ENCODE data around the gene MEAF6. TPM values are rescaled to one million over a fixed set of nuclear protein-coding genes. Genes with fewer than 3 reads are reported as not detected.
"Not testable (repeated sequence)": the region's sequence is repeated elsewhere in the genome, so short reads cannot be mapped to it uniquely, and the experiment has no call there.

The MEAF6 gene
- total RNA-seq, 1 donor from 2014 or later, result 83.1 TPM

DNA sequence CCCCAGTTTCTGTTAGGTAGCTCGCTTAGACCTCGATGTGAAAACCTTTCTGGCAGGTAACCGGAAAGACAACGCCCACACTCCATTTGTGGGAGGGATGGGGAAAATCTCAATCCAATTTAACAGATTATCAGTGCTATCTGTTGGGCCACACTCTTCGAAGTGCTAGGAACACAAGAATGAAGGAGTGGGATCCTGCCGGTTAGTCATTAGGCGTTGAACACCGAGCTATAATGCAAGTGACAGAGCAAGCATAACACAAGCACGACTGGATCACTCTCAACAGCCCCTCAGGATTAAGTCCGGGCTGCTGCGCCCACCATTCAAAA is 39.0 kb upstream of the MEAF6 start:
- no peaks in the 10 kb centered on the region for H3K27me3 Mint-ChIP-seq
- peak overlapping the region; percentile 96 for H3K4me3 Mint-ChIP-seq (ENCODE audit: low read depth)
- H3K4me1 Mint-ChIP-seq (ENCODE audit: low read depth), result peaks cover 32% of the 10 kb centered on the region
- peaks cover 5% of the 10 kb centered on the region for H3K36me3 Mint-ChIP-seq (ENCODE audit: insufficient read depth)
- H3K27ac Mint-ChIP-seq, result peak overlapping the region; percentile 97
- TF ChIP-seq, protein P1, sequence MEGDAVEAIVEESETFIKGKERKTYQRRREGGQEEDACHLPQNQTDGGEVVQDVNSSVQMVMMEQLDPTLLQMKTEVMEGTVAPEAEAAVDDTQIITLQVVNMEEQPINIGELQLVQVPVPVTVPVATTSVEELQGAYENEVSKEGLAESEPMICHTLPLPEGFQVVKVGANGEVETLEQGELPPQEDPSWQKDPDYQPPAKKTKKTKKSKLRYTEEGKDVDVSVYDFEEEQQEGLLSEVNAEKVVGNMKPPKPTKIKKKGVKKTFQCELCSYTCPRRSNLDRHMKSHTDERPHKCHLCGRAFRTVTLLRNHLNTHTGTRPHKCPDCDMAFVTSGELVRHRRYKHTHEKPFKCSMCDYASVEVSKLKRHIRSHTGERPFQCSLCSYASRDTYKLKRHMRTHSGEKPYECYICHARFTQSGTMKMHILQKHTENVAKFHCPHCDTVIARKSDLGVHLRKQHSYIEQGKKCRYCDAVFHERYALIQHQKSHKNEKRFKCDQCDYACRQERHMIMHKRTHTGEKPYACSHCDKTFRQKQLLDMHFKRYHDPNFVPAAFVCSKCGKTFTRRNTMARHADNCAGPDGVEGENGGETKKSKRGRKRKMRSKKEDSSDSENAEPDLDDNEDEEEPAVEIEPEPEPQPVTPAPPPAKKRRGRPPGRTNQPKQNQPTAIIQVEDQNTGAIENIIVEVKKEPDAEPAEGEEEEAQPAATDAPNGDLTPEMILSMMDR (IDR thresholded peaks at IDR 0.05; ENCODE audit: unreplicated experiment), result no peak
- no peak for DNase-seq (ENCODE audit: low spot score, unreplicated experiment)
- H3K9me3 Mint-ChIP-seq (ENCODE audit: low read depth), result no peaks in the 10 kb centered on the region

DNA sequence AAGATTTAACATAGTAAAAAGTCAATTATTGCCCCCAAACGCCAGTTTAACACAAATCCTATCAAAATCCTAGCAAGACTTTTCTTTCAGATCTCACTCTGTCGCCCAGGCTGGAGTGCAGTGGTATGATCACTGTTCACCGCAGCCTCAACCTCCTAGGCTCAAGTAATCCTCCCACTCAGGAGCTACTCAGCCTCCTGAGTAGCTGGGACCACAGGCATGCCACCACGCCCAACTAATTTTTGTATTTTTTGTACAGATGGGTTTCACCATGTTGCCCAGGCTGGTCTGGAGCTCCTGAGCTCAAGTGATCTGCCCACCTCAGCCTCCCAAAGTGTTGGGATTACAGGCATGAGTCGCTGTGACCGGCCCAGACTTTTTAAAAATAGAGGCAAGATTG is 34.8 kb upstream of the MEAF6 start:
- Mint-ChIP-seq H3K9me3 (ENCODE audit: low read depth) (no peaks in the 10 kb centered on the region), H3K27ac (no peak overlapping the region), H3K4me3 (ENCODE audit: low read depth) (no peak overlapping the region), H3K4me1 (ENCODE audit: low read depth) (peaks cover 14% of the 10 kb centered on the region), H3K36me3 (ENCODE audit: insufficient read depth) (peaks cover 18% of the 10 kb centered on the region), H3K27me3 (no peaks in the 10 kb centered on the region)
- no peak for DNase-seq (ENCODE audit: low spot score, unreplicated experiment)
- TF ChIP-seq, protein P1 (IDR thresholded peaks at IDR 0.05; ENCODE audit: unreplicated experiment), result no peak

DNA sequence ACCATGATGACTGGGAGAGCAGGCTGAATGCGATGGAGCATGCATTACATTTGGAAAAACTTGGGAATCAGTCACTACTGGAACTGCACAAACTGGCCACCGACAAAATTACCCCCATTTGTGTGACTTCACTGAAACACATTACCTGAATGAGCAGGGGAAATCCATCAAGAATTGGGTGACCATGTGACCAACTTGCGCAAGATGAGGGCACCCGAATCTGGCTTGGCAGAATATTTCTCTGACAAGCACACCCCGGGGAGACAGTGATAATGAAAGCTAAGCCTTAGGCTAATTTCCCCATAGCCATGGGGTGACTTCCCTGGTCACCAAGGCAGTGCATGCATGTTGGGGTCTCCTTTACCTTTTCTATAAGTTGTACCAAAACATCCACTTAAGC is 30.5 kb upstream of the MEAF6 start:
- TF ChIP-seq, protein P1 (IDR thresholded peaks at IDR 0.05; ENCODE audit: unreplicated experiment), result no peak
- H3K4me3 Mint-ChIP-seq (ENCODE audit: low read depth), result no peak overlapping the region
- H3K27ac Mint-ChIP-seq, result no peak overlapping the region
- H3K9me3 Mint-ChIP-seq (ENCODE audit: low read depth), result no peaks in the 10 kb centered on the region
- DNase-seq (ENCODE audit: low spot score, unreplicated experiment), result no peak
- H3K4me1 Mint-ChIP-seq (ENCODE audit: low read depth), result no peaks in the 10 kb centered on the region
- no peaks in the 10 kb centered on the region for H3K27me3 Mint-ChIP-seq
- H3K36me3 Mint-ChIP-seq (ENCODE audit: insufficient read depth), result peaks cover 24% of the 10 kb centered on the region

DNA sequence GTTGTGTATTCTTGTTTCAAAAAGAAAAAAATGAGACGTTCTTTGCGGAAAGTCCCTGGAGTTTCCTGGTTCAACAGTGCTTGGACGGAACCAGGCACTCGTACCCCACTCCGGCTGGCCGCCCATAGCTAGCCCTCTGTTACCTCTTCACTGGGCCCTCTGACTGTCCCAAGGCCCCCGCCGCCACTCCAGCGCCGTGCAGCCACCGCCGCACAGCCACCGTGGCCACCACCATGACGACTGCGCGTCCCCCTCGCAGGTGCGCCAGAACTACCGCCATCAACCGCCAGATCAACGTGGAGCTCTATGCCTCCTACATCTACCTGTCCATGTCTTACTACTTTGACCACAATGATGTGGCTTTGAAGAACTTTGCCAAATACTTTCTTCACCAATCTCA is 30.0 kb upstream of the MEAF6 start:
- DNase-seq (ENCODE audit: low spot score, unreplicated experiment), result no peak
- Mint-ChIP-seq H3K4me1 (ENCODE audit: low read depth) (no peaks in the 10 kb centered on the region), H3K27me3 (no peaks in the 10 kb centered on the region), H3K27ac (no peak overlapping the region), H3K4me3 (ENCODE audit: low read depth) (no peak overlapping the region), H3K9me3 (ENCODE audit: low read depth) (no peaks in the 10 kb centered on the region), H3K36me3 (ENCODE audit: insufficient read depth) (peaks cover 25% of the 10 kb centered on the region)
- TF ChIP-seq, protein P1 (IDR thresholded peaks at IDR 0.05; ENCODE audit: unreplicated experiment), result no peak

DNA sequence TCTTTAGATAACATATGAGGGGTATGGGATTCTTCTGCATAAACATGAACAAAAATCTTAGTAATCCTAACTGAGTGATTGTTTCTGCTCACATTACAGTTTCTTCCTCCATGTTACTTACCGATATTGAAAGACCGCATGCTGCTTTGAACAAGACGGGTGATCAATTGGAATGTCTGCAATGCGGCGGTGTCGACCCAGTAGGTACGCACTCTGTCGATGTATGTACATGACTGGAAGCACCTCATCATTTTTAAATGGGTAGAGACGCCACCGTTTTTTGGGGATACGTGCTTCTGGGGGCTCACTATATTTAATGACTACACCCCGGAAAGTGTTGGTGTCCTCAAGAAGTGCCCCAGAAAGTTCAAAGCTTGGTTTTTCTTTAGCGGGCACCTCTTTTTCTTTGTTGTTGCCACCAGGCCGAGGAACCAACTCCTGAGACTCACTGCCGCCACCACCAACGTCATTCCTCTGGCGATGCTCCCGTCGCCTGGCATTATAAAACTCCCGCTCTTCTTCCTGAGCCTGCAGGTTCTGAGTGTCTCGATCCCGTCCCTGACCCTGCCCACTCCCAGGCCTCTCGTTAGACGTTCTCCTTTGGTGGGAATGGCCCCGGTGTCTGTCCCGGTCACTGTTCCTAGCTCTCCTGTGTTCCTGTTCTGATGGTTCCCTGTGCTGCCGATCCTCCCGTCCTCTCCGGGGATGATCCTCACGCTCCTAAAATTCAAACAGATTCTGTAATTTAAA is 25.6 kb upstream of the MEAF6 start:
- Mint-ChIP-seq H3K27me3 (no peaks in the 10 kb centered on the region), H3K4me1 (ENCODE audit: low read depth) (no peaks in the 10 kb centered on the region), H3K9me3 (ENCODE audit: low read depth) (no peaks in the 10 kb centered on the region), H3K4me3 (ENCODE audit: low read depth) (no peak overlapping the region), H3K27ac (no peak overlapping the region), H3K36me3 (ENCODE audit: insufficient read depth) (peaks cover 26% of the 10 kb centered on the region)
- TF ChIP-seq, protein P1 (IDR thresholded peaks at IDR 0.05; ENCODE audit: unreplicated experiment), result no peak
- no peak for DNase-seq (ENCODE audit: low spot score, unreplicated experiment)

DNA sequence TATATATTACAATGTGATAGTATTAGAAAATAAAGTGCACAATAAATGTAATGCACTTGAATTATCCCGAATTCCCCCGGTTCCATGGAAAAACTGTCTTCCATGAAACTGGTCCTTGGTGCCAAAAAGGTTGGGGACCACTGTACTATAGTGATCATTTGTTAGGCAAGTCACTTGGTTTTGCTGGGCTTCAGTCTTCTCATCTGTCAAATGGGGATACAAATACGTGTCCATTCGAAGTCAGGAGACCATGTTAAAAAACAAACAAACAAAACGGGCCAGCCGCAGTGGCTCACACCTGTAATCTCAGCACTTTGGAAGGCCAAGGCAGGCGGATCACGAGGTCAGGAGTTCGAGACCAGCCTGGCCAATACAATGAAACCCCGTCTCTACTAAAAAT is 24.6 kb upstream of the MEAF6 start:
- not testable (repeated sequence) for H3K27me3 Mint-ChIP-seq; DNase-seq (ENCODE audit: low spot score, unreplicated experiment)
- H3K36me3 Mint-ChIP-seq (ENCODE audit: insufficient read depth), result peaks cover 25% of the 10 kb centered on the region

More for the DNA sequence above, 24.6 kb upstream of the MEAF6 start:
- H3K4me1 Mint-ChIP-seq (ENCODE audit: low read depth); H3K9me3 Mint-ChIP-seq (ENCODE audit: low read depth); H3K4me3 Mint-ChIP-seq (ENCODE audit: low read depth); H3K27ac Mint-ChIP-seq: not testable (repeated sequence)
